HG03108 (cell line): ENCODE data around the gene GRHL1.

Source experiments
- ATAC-seq: cut with Tn5 transposase; IDR thresholded peaks from one replicate; pipeline ENCODE4 v1.9.1; 2021; ENCODE audit warnings: moderate library complexity; ENCODE audit not compliant: unreplicated experiment

The GRHL1 gene

GRCh38 chr2:9992427-9993187 lies 41.1 kb downstream of the GRHL1 start:
- no peak for ATAC-seq

- ATAC-seq = no peak
Measured at GRCh38 chr2:9993488-9994165, 42.1 kb downstream of the GRHL1 start.

- no peak for ATAC-seq
Measured at GRCh38 chr2:9994462-9994861, 43.0 kb downstream of the GRHL1 start.

DNA sequence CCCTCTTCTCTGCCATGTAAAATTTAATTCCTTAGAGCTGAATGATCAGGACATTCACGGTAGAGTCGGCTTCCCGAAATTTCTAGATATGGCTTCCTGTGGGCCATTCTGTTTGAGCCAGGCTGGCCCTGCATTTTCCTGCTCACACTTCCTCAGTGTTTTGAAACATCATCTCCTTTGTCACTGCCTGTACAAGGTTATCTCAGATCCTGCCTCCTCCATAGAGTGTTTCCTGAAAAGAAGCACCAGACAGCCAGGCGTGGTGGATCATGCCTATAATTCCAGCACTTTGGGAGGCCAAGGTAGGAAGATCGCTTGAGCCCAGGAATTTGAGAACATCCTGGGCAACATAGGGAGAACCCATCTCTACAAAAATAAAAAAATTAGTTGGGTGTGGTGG lies 43.6 kb downstream of the GRHL1 start:
- no peak for ATAC-seq

DNA sequence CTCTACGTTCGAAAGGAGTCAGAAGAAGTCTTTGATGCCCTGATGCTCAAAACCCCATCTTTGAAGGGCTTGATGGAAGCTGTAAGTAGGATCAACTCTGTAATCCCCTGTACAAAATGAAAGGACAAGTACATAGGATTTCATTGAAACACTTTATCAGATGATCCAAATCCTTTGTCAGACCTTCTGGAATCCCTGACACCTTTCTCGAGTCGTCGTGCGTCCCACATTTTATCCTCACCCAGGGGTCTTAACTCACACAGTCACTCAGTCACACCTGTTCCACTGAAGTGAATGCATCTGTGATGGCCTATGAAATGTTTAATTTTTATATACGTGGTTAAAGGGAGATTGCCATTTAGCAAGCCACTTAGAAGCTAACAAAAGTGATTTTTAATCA lies 44.8 kb downstream of the GRHL1 start:
- no peak for ATAC-seq

- no peak for ATAC-seq
Measured at GRCh38 chr2:9997936-9998335, 46.4 kb downstream of the GRHL1 start.

- no peak for ATAC-seq
Measured at GRCh38 chr2:9998916-9999654, 47.6 kb downstream of the GRHL1 start.

GRCh38 chr2:9999693-10000092 lies 48.2 kb downstream of the GRHL1 start:
- ATAC-seq = no peak

DNA sequence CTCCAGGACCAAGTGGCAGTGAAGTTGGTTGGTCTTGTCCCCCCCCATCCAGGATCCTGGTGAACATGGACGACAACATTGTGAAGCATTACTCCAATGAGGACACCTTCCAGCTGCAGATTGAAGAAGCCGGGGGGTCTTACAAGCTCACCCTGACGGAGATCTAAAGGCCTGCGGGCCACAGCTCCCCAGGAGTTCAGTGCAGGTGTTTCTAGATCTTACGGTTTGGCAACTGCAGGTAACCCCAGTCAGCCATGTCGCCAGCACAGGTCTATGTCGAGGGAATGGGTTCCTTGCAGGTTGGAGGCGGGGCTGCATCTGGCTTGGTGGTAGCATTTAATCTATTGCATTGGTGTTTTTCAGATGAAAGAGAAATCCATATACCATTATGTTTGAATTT lies 49.0 kb downstream of the GRHL1 start:
- ATAC-seq = no peak

DNA sequence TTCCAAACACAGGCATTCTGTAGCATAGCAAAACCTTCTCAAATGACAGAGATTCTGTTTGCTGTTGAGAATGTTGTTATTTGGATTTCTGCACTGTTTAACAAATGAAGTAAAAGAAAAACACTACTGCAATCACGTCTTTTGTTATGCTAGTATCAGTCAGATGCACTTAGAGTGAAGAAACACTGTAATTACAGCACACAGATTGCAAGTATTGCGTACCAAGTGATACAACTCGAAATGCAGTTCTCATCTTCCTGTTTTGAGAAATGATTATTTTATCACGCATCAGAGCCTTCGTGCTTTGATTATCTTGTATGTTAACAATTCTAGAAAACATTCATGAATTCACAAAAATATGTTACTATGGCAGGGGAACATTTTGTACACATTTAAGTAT lies 50.1 kb downstream of the GRHL1 start:
- ATAC-seq = no peak

DNA sequence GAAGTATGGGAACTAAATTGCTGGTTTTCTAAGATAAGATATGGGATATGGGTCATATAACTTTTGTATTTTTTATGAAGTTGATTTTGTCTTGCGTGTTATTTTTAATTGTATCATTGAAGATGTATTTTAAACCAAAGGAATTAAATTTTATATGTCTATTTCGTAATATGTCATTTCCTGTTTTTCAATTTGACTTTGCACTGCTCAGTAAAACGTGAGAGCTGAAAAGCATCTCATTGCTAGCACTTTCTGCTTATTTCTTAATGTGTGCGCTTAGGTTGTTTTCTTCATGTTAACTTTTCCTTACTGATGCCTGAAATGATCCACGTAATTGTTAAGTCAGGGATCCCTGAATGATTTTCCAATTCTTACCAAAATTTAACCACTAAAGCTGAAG lies 50.6 kb downstream of the GRHL1 start:
- ATAC-seq = no peak

GRCh38 chr2:10002681-10003080 lies 51.2 kb downstream of the GRHL1 start:
- ATAC-seq = no peak

DNA sequence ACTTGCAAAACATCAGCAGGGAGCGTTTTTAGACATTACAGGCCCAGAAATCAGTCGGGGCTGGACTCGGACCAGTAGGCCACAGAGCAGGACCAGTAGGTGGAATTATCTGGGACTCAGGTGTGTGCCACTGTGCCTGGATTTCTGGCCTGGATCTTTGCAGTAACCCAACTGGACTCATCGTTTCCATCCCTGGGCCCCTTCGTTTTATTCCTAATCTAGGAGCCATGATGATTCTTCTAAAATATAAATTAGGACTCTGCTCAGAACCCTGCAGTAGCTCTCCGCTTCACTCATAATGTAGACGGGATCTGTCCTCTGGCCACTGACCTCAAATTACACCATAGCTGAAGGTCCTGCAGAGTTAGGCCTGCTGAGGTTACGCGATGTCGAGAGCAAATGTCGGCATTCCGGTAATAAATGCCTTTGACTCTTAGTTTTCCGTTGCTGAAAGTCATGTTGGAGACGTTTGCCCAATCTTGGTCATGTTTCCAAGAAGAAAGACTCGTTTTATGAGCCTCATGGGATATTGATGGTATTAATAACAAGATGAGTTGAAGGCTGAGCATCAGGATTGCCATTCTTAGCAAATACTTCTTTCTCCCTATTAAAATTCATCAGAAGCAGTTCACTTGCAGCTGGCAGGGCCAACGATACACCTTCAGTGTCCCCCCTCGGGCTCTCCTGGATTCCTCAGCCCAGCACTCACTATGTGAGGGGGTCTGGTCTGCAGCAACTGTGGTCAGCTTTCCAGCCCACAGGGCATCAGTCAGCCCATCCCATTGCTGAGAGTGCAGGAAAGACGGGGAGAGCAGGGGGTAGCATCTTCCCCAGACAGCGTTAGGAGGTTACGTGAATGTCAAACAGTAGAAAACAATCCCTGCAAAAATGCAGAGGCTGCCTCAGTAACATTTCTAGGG lies 52.0 kb downstream of the GRHL1 start:
- no peak for ATAC-seq

- ATAC-seq = no peak
Measured at GRCh38 chr2:10004401-10004800, 52.9 kb downstream of the GRHL1 start.

- ATAC-seq = no peak
Measured at GRCh38 chr2:10004836-10005235, 53.3 kb downstream of the GRHL1 start.

DNA sequence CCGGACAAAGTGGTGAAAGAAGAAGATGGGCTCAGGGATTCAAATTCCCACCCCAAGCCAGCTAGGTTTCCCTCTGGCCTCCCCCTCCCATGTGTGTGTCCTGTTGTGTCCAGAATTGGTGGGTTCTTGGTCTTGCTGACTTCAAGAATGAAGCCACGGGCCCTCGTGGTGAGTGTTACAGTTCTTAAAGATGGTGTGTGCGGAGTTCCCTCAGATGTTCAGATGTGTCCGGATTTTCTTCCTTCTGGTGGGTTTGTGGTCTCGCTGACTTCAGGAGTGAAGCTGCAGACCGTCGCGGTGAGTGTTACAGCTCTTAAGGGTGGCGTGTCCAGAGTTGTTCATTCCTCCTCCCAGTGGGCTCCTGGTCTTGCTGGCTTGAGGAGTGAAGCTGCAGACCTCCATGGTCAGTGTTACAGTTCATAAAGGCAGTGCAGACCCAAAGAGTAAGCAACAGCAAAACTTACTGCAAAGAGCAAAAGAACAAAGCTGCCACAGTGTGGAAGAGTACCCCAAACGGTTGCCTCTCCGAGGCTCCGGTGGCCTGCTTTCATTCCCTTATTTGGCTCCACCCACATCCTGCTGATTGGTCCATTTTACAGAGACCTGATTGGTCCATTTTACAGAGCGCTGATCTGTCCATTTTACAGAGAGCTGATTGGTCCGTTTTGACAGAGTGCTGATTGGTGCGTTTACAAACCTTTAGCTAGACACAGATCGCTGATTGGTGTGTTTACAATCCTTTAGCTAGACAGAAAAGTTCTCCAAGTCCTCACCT lies 54.2 kb downstream of the GRHL1 start:
- no peak for ATAC-seq

DNA sequence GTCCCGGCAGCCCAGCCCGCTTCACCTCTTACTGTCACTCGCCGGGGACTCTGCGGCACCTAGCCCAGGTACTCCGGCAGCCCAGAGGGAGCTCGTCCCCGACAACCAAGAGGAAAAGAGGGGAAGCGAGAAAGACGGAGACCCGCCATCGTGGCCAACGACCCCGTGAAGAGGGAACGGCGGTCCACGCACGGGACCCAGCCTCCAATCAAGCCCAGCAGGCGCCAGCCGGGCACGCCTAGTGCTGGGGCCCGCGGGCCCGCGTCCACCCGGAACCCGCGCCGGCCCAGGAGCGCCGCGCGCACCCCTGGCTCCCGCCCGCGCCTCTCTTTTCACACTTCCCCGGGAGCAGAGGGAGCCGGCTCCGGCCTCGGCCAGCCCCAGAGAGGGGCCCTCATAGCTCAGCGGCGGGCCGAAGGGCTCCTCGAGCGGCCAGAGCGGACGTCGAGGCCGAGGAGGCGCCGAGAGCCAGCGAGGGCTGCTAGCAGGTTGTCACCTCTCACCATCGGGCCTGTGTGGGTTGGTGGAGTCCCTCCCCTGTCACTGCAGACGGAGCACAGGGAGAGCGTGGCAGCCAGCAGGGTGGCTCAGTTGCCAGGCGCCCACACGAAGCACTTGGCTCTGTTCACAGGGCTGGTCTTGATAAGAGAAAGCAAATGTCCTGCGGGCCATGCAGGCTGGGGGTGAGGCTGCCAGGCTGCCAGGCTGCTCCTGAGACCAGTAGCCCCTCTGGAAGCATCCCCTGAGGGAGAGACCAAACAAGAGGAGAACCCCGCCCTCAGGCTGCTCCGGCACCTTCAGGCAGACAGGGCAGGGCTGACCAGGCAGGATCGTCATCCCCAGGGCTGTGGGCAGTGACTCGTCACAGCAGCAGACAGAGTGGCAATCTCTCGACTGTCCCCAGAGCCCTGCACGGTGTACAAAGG lies 55.0 kb downstream of the GRHL1 start:
- no peak for ATAC-seq

DNA sequence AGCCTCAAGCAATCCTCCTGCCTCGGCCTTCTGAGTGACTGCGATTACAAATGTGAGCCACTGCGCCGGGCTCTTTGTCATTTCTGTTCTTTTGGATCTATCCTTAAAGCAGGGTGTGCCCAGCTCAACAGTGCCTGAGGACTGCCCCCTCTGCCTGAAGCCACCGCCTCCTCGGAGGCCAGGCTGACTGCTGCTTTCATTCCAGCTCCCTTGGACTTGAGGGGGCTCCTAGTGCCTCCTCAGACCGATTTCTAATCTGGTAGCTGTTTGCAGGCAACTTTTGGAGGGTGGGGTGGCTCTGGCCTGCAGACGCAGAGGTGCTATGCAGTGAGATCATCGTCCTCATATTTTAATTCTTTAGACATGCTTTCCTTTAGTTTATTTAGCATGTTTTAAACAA lies 55.9 kb downstream of the GRHL1 start:
- ATAC-seq = no peak
